Lower leg skin (tissue), 3 donors: ENCODE data around the gene SAV1.

Source experiments
- CTCF ChIP-seq, 3 donors: fragments of 450-650 bp; IDR thresholded peaks; one replicate each; pipeline ENCODE4 v1.5.1; 2016; ENCODE audit warnings: antibody characterized with exemption in 3 of 3, mild to moderate bottlenecking in 3 of 3, moderate library complexity in 2 of 3
- POLR2A ChIP-seq, 2 donors: fragments of 450-650 bp; IDR thresholded peaks; one replicate each; pipeline ENCODE4 v1.6.1; 2016 to 2017; ENCODE audit warnings: antibody characterized with exemption in 2 of 2, mild to moderate bottlenecking in 1 of 2, moderate library complexity in 1 of 2

- no peak for TF ChIP-seq CTCF (IDR thresholded peaks at IDR 0.05)
- TF ChIP-seq POLR2A (IDR thresholded peaks at IDR 0.05): peak in 1 of 2 donors; percentile 92
Measured at GRCh38 chr14:50667996-50668825, at the start of gene SAV1.
